H9 (cell line): ENCODE data around the gene ANTXRL. TPM values are rescaled to one million over a fixed set of nuclear protein-coding genes. Genes with fewer than 3 reads are reported as not detected.

Experiments
- DNase-seq: peaks from one replicate; pipeline ENCODE4 v3.0.0-alpha.2; 2017
- H2AFZ ChIP-seq: one replicate; pipeline ENCODE4 v1.6.1; 2013; ENCODE audit warnings: mild to moderate bottlenecking, low read length, control low read depth, moderate library complexity
- H2AK5ac ChIP-seq: 2 replicates; pipeline ENCODE4 v1.6.1; 2013; ENCODE audit warnings: low read length, control low read depth, mixed read lengths; ENCODE audit not compliant: insufficient read length
- H2BK120ac ChIP-seq: one replicate; pipeline ENCODE4 v1.6.1; 2013; ENCODE audit warnings: low read depth, mild to moderate bottlenecking, low read length, control low read depth, inconsistent platforms; ENCODE audit not compliant: poor library complexity, severe bottlenecking
- H2BK12ac ChIP-seq: 2 replicates; pipeline ENCODE4 v1.6.1; 2013; ENCODE audit warnings: low read length, control low read depth, mixed read lengths, low read depth; ENCODE audit not compliant: insufficient read length
- H2BK15ac ChIP-seq: 2 replicates; pipeline ENCODE4 v1.6.1; 2013; ENCODE audit warnings: low read depth, low read length, control low read depth
- H2BK20ac ChIP-seq: one replicate; pipeline ENCODE4 v1.6.1; 2013; ENCODE audit warnings: low read depth, mild to moderate bottlenecking, low read length, control low read depth, inconsistent platforms; ENCODE audit not compliant: poor library complexity, severe bottlenecking
- H2BK5ac ChIP-seq: 2 replicates; pipeline ENCODE4 v1.6.1; 2013; ENCODE audit warnings: low read length, control low read depth, mixed read lengths; ENCODE audit not compliant: insufficient read length
- H3K14ac ChIP-seq: 2 replicates; pipeline ENCODE4 v1.6.1; 2013; ENCODE audit warnings: low read length, control low read depth; ENCODE audit not compliant: insufficient read depth
- H3K18ac ChIP-seq: 2 replicates; pipeline ENCODE4 v1.6.1; 2013; ENCODE audit warnings: low read depth, mild to moderate bottlenecking, mixed read lengths, low read length, control low read depth; ENCODE audit not compliant: insufficient read length
- H3K23ac ChIP-seq: 2 replicates; pipeline ENCODE4 v1.6.1; 2013; ENCODE audit warnings: low read length, control low read depth, mixed read lengths, low read depth; ENCODE audit not compliant: insufficient read length
- H3K23me2 ChIP-seq: 2 replicates; pipeline ENCODE4 v1.6.1; 2013; ENCODE audit warnings: low read depth, mild to moderate bottlenecking, mixed read lengths, low read length, control low read depth; ENCODE audit not compliant: insufficient read length, poor library complexity, severe bottlenecking
- H3K27ac ChIP-seq: 2 replicates; pipeline ENCODE4 v1.5.1; 2013; ENCODE audit warnings: low read length, control low read depth, mixed read lengths, low read depth; ENCODE audit not compliant: insufficient read length
- H3K27me3 ChIP-seq: 2 replicates; pipeline ENCODE4 v1.6.1; 2013; ENCODE audit warnings: low read length, control low read depth, inconsistent platforms; ENCODE audit not compliant: insufficient read depth
- H3K4ac ChIP-seq: 2 replicates; pipeline ENCODE4 v1.6.1; 2013; ENCODE audit warnings: low read depth, mild to moderate bottlenecking, control low read depth, inconsistent platforms, low read length, moderate library complexity
- H3K4me1 ChIP-seq: 2 replicates; pipeline ENCODE4 v1.6.1; 2013; ENCODE audit warnings: low read length, control low read depth, inconsistent platforms; ENCODE audit not compliant: insufficient read depth
- H3K4me2 ChIP-seq: 2 replicates; pipeline ENCODE4 v1.6.1; 2013; ENCODE audit warnings: low read length, control low read depth, mixed read lengths; ENCODE audit not compliant: insufficient read length, insufficient read depth
- H3K56ac ChIP-seq: 2 replicates; pipeline ENCODE4 v1.6.1; 2013; ENCODE audit warnings: low read depth, mild to moderate bottlenecking, mixed read lengths, low read length, control low read depth; ENCODE audit not compliant: insufficient read length
- H3K79me1 ChIP-seq: 2 replicates; pipeline ENCODE4 v1.6.1; 2013; ENCODE audit warnings: low read depth, mild to moderate bottlenecking, moderate library complexity, low read length, control low read depth, inconsistent platforms; ENCODE audit not compliant: insufficient read depth, poor library complexity, severe bottlenecking
- H3K79me2 ChIP-seq: 2 replicates; pipeline ENCODE4 v1.6.1; 2013; ENCODE audit warnings: low read length, control low read depth, inconsistent platforms; ENCODE audit not compliant: insufficient read depth
- H3K9ac ChIP-seq: 2 replicates; pipeline ENCODE4 v1.6.1; 2013; ENCODE audit warnings: low read length, control low read depth, mixed read lengths; ENCODE audit not compliant: insufficient read length; ENCODE audit errors: extremely low read depth
- H3K9me3 ChIP-seq: one replicate; pipeline ENCODE4 v1.6.1; 2013; ENCODE audit warnings: low read depth, low read length, inconsistent platforms; ENCODE audit not compliant: control insufficient read depth
- H3T11ph ChIP-seq: one replicate; pipeline ENCODE4 v1.6.1; 2013; ENCODE audit warnings: mild to moderate bottlenecking, low read length, control low read depth, inconsistent platforms
- H4K20me1 ChIP-seq: one replicate; pipeline ENCODE4 v1.6.1; 2013; ENCODE audit not compliant: control insufficient read depth, insufficient read length, insufficient read depth
- H4K5ac ChIP-seq: 2 replicates; pipeline ENCODE4 v1.6.1; 2013; ENCODE audit warnings: low read depth, mild to moderate bottlenecking, mixed read lengths, low read length, control low read depth; ENCODE audit not compliant: insufficient read length
- H4K8ac ChIP-seq: replicated peaks from 2 replicates; pipeline ENCODE4 v1.6.1; 2013; ENCODE audit warnings: low read length, control low read depth, mixed read lengths, low read depth; ENCODE audit not compliant: insufficient read length
- H4K91ac ChIP-seq: 2 replicates; pipeline ENCODE4 v1.6.1; 2013; ENCODE audit warnings: low read depth, mild to moderate bottlenecking, moderate library complexity, mixed read lengths, low read length, control low read depth; ENCODE audit not compliant: insufficient read length
- H3K27ac Mint-ChIP-seq, 3 experiments: 2 replicates in 2 of 3; 3 replicates in 1 of 3; pipeline ENCODE4 v1.8.0; 2020 to 2021; ENCODE audit warnings: mixed read lengths in 3 of 3, mild to moderate bottlenecking in 1 of 3, moderate library complexity in 1 of 3
- H3K27me3 Mint-ChIP-seq: 2 replicates; pipeline ENCODE4 v1.8.0; 2021; ENCODE audit warnings: low read depth, mild to moderate bottlenecking, moderate library complexity, mixed read lengths
- H3K36me3 Mint-ChIP-seq, 3 experiments: 2 replicates in 2 of 3; 3 replicates in 1 of 3; pipeline ENCODE4 v1.8.0; 2020 to 2021; ENCODE audit warnings: low read depth in 3 of 3, mixed read lengths in 3 of 3; ENCODE audit not compliant: insufficient read depth in 1 of 3
- H3K4me1 Mint-ChIP-seq, 2 experiments: 2 replicates each; pipeline ENCODE4 v1.8.0; 2020; ENCODE audit warnings: mixed read lengths in 2 of 2
- H3K4me3 Mint-ChIP-seq, 2 experiments: 2 replicates in 1 of 2; 3 replicates in 1 of 2; pipeline ENCODE4 v1.8.0; 2020 to 2021; ENCODE audit warnings: mild to moderate bottlenecking in 2 of 2, mixed read lengths in 2 of 2, moderate library complexity in 1 of 2
- H3K9me3 Mint-ChIP-seq, 2 experiments: 2 replicates in 1 of 2; 3 replicates in 1 of 2; pipeline ENCODE4 v1.8.0; 2020; ENCODE audit warnings: mild to moderate bottlenecking in 2 of 2, mixed read lengths in 2 of 2, moderate library complexity in 1 of 2
- CTCF ChIP-seq: fragments of 200-600 bp; sonication (generic); conservative IDR thresholded peaks from 3 replicates; pipeline ENCODE4 v1.8.0; 2021; ENCODE audit warnings: antibody characterized with exemption, mild to moderate bottlenecking
- WGBS: extraction: QIAGEN DNeasy Blood & Tissue Kit; methylation state at CpG from one replicate; pipeline ENCODE4 v1.1.7; 2013; ENCODE audit warnings: missing lambda C conversion rate, low lambda C conversion rate, mixed read lengths; ENCODE audit not compliant: insufficient read length; ENCODE audit errors: extremely low coverage; 5-methylcytosine and 5-hydroxymethylcytosine counted together
- total RNA-seq: library from RNA; stranded (reverse); gene quantifications from 2 replicates; pipeline ENCODE4 v1.2.1, GENCODE V29; 2021

The ANTXRL gene
- total RNA-seq, 1 experiment from 2014 or later, result not detected

GRCh38 chr10:46318799-46319198 lies 32.0 kb downstream of the ANTXRL start:
- H3K27ac Mint-ChIP-seq, result no peak overlapping the region
- H3K36me3 Mint-ChIP-seq, result no peaks in the 10 kb centered on the region
- no peak overlapping the region for H4K91ac ChIP-seq
- H4K8ac ChIP-seq, result no peak overlapping the region
- no peak overlapping the region for H3K4me2 ChIP-seq
- no peaks in the 10 kb centered on the region for H3K23me2 ChIP-seq
- H3T11ph ChIP-seq, result no peak overlapping the region
- no peak overlapping the region for H2BK12ac ChIP-seq
- no peaks in the 10 kb centered on the region for H3K9me3 Mint-ChIP-seq
- no peak overlapping the region for H2BK20ac ChIP-seq
- H3K4ac ChIP-seq, result no peak overlapping the region
- no peaks in the 10 kb centered on the region for H3K79me2 ChIP-seq
- no peak overlapping the region for H2AK5ac ChIP-seq
- no peak overlapping the region for H2AFZ ChIP-seq
- H4K20me1 ChIP-seq, result no peaks in the 10 kb centered on the region
- TF ChIP-seq CTCF, result no peak
- no peak overlapping the region for H3K14ac ChIP-seq
- no peak overlapping the region for H3K23ac ChIP-seq
- H3K18ac ChIP-seq, result no peak overlapping the region
- H3K79me1 ChIP-seq, result no peaks in the 10 kb centered on the region
- H3K27me3 Mint-ChIP-seq, result no peaks in the 10 kb centered on the region
- DNase-seq, result no peak
- H2BK120ac ChIP-seq, result no peak overlapping the region
- no peak overlapping the region for H4K5ac ChIP-seq
- H3K27ac ChIP-seq, result no peak overlapping the region
- H3K4me3 Mint-ChIP-seq, result no peak overlapping the region
- H3K27me3 ChIP-seq, result no peaks in the 10 kb centered on the region
- H3K9ac ChIP-seq, result no peak overlapping the region
- no CpG with 5 or more reads among the region's 4 CpGs for WGBS
- no peak overlapping the region for H2BK15ac ChIP-seq
- H3K56ac ChIP-seq, result no peak overlapping the region
- peaks cover 2% of the 10 kb centered on the region; the same call in 1 of the 2 replicates for H3K4me1 ChIP-seq
- peaks cover 12 to 13% of the 10 kb centered on the region in 2 experiments for H3K4me1 Mint-ChIP-seq
- no peaks in the 10 kb centered on the region for H3K9me3 ChIP-seq
- H2BK5ac ChIP-seq, result no peak overlapping the region
